HG03457 (cell line): Measurements from ENCODE around the gene MYH1.

Source experiments
- ATAC-seq: cut with Tn5 transposase; IDR thresholded peaks from one replicate; pipeline ENCODE4 v1.9.1; 2021; ENCODE audit warnings: moderate number of reproducible peaks; ENCODE audit not compliant: unreplicated experiment

The MYH1 gene

GRCh38 chr17:10492004-10492403 lies 26.3 kb downstream of the MYH1 start:
- ATAC-seq = no peak

GRCh38 chr17:10482252-10482651 lies 36.1 kb downstream of the MYH1 start:
- no peak for ATAC-seq

GRCh38 chr17:10477701-10478100 lies 40.6 kb downstream of the MYH1 start:
- no peak for ATAC-seq

- no peak for ATAC-seq
Observed at GRCh38 chr17:10474536-10474935, 43.8 kb downstream of the MYH1 start.

- no peak for ATAC-seq
Observed at GRCh38 chr17:10471858-10472257, 46.5 kb downstream of the MYH1 start.

GRCh38 chr17:10469459-10469858 lies 48.9 kb downstream of the MYH1 start, which contains the start of gene MYH4:
MYH4 (minus strand) TSS chr17:10469559; CDS start chr17:10466745, 2,814 bp downstream.
- ATAC-seq = no peak

GRCh38 chr17:10463402-10463801 lies 54.9 kb downstream of the MYH1 start:
- no peak for ATAC-seq

GRCh38 chr17:10460062-10460461 lies 58.3 kb downstream of the MYH1 start:
- ATAC-seq = no peak

- no peak for ATAC-seq
Observed at GRCh38 chr17:10458701-10459100, 59.6 kb downstream of the MYH1 start.

- no peak for ATAC-seq
Observed at GRCh38 chr17:10457952-10458351, 60.4 kb downstream of the MYH1 start.

- ATAC-seq = no peak
Observed at GRCh38 chr17:10447026-10447931, 71.1 kb downstream of the MYH1 start.
